ENCODE results near the gene NKAIN4. TPM values are rescaled to one million over a fixed set of nuclear protein-coding genes. Genes with fewer than 3 reads are reported as not detected.

NKAIN4 gene
- total and polyA plus RNA-seq, 12 donors, result 0.04 TPM; not detected in 11

- H3K27me3 ChIP-seq, result peaks cover 20 to 91% (median 78%) of the 10 kb centered on the region in 7 donors
- no peak overlapping the region for H3K4me3 ChIP-seq
- H3K4me1 ChIP-seq, result peaks cover 0 to 8% (median under 1%) of the 10 kb centered on the region in 9 donors
- intact Hi-C loops (cut with DNase I), result no loop called here
- TF ChIP-seq, protein P1, sequence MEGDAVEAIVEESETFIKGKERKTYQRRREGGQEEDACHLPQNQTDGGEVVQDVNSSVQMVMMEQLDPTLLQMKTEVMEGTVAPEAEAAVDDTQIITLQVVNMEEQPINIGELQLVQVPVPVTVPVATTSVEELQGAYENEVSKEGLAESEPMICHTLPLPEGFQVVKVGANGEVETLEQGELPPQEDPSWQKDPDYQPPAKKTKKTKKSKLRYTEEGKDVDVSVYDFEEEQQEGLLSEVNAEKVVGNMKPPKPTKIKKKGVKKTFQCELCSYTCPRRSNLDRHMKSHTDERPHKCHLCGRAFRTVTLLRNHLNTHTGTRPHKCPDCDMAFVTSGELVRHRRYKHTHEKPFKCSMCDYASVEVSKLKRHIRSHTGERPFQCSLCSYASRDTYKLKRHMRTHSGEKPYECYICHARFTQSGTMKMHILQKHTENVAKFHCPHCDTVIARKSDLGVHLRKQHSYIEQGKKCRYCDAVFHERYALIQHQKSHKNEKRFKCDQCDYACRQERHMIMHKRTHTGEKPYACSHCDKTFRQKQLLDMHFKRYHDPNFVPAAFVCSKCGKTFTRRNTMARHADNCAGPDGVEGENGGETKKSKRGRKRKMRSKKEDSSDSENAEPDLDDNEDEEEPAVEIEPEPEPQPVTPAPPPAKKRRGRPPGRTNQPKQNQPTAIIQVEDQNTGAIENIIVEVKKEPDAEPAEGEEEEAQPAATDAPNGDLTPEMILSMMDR (IDR thresholded peaks at IDR 0.05), result no peak
- WGBS, 2 donors, result 39% methylated on average over 8 of the region's 8 CpGs
- no peak for ATAC-seq
- no peak overlapping the region for H3K27ac ChIP-seq
- no peaks in the 10 kb centered on the region for H3K9me3 ChIP-seq
- DNase-seq, result no peak
- no peaks in the 10 kb centered on the region for H3K36me3 ChIP-seq
These were observed 4.5 kb upstream of the NKAIN4 start for GRCh38 chr20:63258781-63259180.

DNA sequence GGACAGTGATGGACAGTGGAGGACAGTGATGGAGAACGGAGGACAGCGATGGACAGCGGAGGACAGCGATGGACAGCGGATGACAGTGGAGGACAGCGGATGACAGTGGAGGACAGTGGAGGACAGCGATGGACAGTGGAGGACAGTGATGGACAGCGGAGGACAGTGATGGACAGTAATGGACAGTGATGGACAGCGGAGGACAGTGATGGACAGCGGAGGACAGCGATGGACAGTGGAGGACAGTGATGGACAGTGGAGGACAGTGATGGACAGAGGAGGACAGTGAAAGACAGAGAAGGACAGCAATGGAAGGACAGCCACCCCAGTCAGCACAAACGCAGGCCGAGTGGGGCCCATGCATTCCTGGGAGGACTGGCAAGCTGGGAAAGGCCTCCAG lies 3.4 kb upstream of the NKAIN4 start:
- no peak overlapping the region for H3K4me3 ChIP-seq
- no peaks in the 10 kb centered on the region for H3K36me3 ChIP-seq
- H3K4me1 ChIP-seq, result peaks cover 0 to 17% (median 9%) of the 10 kb centered on the region in 9 donors
- peaks cover 25 to 92% (median 79%) of the 10 kb centered on the region in 7 donors for H3K27me3 ChIP-seq
- DNase-seq (no peak), ATAC-seq (no peak)
- 94 to 96% methylated on average over 13 of the region's 13 CpGs for WGBS, 2 donors
- H3K9me3 ChIP-seq, result no peaks in the 10 kb centered on the region
- intact Hi-C loops (cut with DNase I), result no loop called here
- H3K27ac ChIP-seq, result no peak overlapping the region
- TF ChIP-seq, protein P1 (IDR thresholded peaks at IDR 0.05), result no peak

- peaks cover 31 to 92% (median 82%) of the 10 kb centered on the region in 7 donors for H3K27me3 ChIP-seq
- DNase-seq, result no peak
- no peaks in the 10 kb centered on the region for H3K9me3 ChIP-seq
- H3K4me1 ChIP-seq, result peaks cover 0 to 17% (median 9%) of the 10 kb centered on the region in 9 donors
- TF ChIP-seq, protein P1 (IDR thresholded peaks at IDR 0.05), result no peak
- H3K4me3 ChIP-seq, result no peak overlapping the region
- no peak for ATAC-seq
- 91 to 93% methylated on average over 4 of the region's 4 CpGs for WGBS, 2 donors
- no peak overlapping the region for H3K27ac ChIP-seq
- intact Hi-C loops (cut with DNase I), result no loop called here
- no peaks in the 10 kb centered on the region for H3K36me3 ChIP-seq
These were observed 2.7 kb upstream of the NKAIN4 start for GRCh38 chr20:63256954-63257353.

DNA sequence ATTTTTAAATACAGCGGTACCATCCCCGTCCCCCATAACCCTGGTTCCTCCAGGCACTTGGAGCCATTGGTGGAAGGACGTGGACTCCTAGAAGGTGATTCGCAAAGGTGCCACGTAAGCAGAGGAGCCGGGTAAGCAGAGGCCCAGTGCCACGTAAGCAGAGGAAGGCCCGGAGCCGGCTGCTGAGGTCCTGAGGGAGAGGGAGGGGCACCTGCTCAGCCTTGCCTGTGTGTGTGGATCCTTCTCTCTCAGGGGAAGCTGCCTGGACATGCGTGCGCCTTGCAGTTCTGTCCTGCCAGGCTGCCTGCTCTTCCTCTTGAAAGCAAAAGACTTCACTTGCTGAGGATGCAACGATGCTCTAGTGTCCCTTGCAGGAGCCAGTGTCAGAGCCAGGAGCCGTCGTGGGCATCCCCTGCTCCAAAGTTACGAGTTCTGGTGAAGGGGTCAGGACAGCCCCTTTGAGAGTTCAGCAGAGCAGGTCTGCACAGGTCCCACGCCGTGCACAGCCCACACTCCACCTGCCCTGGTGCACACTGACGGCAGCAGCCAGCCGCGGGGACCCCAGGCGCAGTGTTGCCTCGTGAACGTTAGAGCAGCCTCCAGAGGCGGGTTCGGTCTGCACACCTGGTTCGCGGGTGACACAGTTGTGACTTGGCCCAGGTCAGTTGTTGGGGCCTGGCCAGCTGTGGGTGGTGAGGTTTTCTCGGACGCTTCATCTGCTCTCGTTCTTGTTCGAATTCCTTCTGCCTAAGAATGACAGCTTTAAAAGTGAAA lies 1.9 kb upstream of the NKAIN4 start:
- intact Hi-C loops (cut with DNase I), result no loop called here
- 63 to 64% methylated on average over 31 of the region's 31 CpGs for WGBS, 2 donors
- Histone ChIP-seq H3K9me3 (no peaks in the 10 kb centered on the region), H3K4me3 (no peak overlapping the region), H3K4me1 (peaks cover 0 to 17% (median 9%) of the 10 kb centered on the region in 9 donors), H3K27ac (no peak overlapping the region), H3K36me3 (no peaks in the 10 kb centered on the region), H3K27me3 (peaks cover 33 to 91% (median 80%) of the 10 kb centered on the region in 7 donors)
- DNase-seq, result no peak
- no peak for ATAC-seq
- TF ChIP-seq, protein P1 (IDR thresholded peaks at IDR 0.05), result no peak

Measured in heart right ventricle (tissue), 16 donors.